GM21526 (cell line): Measurements from ENCODE around the gene ITGB1BP2.
"Not testable (repeated sequence)": the region's sequence is repeated elsewhere in the genome, so short reads cannot be mapped to it uniquely, and the experiment has no call there.

Experiments
- ATAC-seq: cut with Tn5 transposase; IDR thresholded peaks from one replicate; pipeline ENCODE4 v1.9.1; 2021; ENCODE audit warnings: moderate library complexity; ENCODE audit not compliant: unreplicated experiment, low FRiP score

ITGB1BP2 gene

DNA sequence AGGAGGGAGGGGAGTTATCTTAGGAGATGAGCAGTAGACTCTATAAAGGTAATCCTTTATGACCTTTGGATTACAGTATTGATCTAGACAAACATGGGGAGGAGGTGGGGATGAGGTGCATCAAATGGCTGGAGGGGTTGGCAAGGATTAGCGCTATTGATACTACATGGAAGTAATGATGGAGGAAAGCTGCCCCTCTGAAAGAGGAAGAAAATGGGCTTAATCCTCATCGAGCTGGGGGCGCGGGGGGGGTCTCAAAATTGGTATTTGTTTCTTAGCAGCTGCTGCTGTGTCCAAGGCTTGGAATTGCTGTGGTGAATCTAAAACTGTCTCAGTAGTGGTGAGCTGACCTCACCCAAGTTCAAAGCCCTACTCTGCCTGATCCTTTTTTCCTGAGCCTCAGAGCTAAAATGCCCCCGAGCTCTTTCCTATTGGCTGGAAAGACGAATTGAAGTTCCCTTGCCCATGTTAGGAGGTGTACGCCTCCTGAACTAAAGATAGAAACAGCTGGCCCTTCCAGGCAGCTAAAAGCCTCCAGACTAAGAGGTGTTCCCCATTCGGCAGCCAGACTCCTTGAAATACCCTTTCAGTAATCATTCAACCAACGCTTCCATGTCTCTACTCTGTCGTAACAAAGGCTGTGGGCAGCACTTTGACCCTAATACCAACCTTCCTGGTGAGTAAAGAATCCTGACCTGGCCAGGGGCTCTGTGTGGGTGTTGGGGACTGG lies at the start of gene ITGB1BP2:
Gene ITGB1BP2, plus strand, starts transcription at position 556 of the 730 bp plus-strand sequence. Its CDS starts 57 bp downstream, at position 613.
- no peak for ATAC-seq

DNA sequence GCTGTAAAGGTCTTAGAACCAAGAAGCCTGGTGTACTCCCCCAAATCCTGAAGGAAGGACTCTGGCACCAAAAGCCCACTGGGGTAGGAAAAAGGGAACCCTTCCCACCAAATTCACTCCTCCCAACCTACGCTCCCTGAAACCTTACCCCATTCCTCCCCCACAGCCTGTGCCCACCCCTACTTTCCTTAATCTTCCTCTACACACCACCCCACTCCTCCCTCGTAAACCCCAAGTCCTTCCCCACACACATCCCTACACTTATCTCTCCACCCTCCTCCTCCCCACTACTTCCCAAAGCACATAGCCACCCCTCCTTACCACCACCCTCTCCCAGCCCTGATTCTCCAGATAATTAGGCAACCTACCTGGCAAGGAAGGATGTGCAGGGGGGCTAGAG lies 49.3 kb upstream of the ITGB1BP2 start:
- ATAC-seq, result no peak

DNA sequence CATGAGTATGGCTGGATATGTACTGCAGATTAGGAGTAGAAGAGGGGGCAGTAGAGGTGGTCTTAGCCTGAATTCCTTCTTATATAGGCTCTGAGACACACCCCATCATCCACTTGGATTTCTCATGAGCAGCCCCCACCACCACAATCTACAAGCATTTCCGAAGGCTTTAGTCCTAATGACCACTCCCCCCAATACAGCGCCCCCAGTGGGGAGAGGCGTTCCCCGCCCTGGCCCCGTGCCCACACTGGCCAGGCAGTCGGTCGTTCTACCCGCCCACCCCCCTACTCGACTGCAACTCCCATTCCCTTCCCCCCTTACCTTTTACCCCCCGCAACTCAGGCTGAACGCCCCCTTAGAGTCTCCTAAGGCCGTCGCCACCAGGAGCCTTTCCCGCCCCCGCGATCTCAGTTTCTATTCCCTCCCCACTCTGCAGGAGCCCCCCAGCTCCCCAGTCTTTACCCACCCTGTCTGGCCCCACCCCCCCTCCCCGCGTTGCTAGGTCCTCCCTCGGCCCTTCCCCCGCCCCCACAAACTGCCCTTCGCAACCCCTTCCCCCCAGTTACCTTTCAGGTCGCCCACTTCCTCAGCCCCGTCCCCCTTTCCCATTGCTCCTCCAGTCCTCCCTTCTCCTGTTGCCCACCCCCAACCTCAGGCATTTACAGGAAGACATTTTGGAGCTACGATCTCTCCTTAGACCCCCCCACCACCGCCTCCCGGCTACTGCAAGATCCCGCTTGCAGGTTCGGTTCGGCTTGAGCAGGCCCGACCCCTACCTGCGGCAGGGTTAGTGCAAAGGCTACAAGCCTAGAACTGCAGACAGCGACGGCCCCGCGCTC lies 48.1 kb upstream of the ITGB1BP2 start:
- no peak for ATAC-seq

DNA sequence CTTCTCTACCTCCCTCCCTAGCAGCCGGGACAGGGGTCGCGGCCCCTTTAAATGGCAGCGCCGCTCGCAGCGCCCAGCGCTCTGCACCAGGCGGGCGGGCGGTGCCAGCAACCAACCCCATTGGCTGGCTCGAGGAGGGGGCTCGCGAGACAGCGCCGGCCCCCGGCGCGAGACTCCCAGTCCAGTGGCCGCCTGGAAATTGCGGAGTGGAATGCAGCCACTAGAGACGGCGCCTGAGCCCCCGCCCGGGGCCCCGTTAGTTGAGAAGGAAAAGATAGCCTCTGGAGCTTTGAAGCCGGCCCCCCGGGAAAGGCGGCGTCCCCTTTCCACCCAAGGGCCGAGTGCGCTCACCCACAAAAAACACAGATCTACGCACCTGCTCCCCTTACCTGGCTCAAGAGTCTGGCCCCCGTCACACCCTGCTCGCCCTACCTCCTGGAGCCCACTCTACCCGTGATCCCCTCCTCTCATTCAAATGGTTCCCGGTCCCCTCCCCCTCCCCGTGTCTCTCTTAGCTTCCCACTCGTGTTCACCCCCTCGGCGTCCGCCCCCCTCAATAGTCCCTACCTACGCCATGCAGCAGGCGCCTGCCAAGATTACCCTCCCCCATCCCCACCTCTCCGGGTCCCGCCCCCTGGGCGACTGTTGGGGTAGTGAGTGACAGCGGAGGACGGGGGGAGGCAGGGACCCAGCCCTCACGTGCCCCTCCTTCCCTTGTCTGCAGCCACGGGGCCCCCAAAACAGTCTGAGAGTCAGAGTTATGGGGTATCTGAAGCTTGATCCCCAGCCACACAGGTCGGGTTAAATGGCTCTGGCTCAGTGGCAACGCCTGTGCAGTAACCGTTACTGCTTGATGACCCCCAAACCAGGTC lies 47.2 kb upstream of the ITGB1BP2 start, which contains the start of gene ZMYM3:
Gene ZMYM3, minus strand, starts transcription at position 49 of the 872 bp plus-strand sequence. CDS start 885 bp downstream, outside the sequence.
- ATAC-seq, result peak; percentile 77

DNA sequence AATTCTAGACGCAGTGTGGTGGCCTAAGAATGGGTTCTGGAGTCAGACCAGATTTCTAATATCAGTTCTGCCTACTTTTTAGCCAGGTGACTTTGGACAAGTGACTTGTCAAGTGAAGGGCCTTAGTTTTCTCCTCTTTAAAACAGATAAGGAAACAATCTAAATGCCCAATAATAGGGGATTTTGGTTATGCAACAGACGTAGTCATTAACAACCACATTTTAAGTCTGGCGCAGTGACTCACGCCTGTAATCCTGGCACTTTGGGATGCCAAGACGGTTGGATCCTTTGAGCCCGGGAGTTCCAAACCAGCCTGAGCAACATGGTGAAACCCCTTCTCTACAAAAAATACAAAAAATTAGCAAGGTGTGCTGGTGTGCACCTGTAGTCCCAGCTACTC lies 45.5 kb upstream of the ITGB1BP2 start:
- no peak for ATAC-seq

DNA sequence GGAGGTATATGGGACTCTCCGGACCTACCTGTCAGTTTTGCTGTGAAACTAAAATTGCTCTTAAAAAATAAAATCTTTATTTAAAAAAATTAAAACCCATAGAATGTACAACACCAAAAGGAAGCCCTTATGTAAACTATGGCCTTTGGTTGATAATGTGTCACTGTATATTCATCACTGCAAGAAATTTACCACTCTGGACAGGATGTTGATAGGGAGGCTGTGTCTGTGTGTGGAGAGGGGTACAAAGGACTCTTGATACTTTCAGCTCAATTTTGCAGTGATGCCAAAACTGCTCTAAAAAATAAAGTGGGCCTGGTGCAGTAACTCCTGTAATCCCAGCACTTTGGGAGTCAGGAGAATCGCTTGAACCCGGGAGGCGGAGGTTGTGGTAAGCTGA lies 44.7 kb upstream of the ITGB1BP2 start:
- ATAC-seq, result no peak

DNA sequence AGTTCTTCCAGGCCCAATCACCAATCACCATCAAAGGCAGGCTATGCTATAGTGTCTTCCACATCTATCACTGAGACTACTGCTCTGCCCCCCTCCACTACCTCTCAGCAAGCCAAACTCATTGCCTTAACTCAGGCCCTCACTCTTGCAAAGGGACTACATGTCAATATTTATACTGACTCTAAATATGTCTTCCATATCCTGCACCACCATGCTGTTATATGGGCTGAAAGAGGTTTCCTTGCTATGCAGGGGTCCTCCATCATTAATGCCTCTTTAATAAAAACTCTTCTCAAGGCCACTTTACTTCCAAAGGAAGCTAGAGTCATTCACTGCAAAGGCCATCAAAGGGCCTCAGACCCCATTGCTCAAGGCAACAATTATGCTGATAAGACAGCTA lies 32.9 kb upstream of the ITGB1BP2 start:
- ATAC-seq, result not testable (repeated sequence)

DNA sequence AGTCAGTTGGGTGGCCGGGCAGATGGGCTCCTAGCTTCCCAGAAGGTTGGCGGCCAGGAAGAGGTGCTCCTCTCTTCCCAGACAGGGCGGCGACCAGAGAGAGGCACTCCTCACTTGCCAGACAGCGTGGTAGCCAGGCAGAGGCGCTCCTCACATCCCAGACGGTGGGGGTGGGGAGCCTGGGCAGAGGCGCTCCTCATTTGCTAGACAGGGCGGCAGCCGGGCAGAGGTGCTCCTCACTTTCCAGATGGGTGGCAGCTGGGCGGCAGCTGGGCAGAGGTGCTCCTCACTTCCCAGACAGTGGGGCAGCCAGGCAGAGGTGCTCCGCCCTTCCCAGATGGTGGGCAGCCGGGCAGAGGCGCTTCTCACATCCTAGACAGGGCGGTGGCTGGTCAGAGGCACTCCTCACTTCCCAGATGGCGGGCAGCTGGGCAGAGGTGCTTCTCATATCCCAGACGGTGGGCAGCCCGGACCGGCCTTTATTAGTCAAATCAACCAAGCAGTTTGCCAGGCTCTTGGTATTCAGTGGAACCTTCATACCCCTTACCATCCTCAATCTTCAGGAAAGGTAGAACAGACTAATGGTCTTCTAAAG lies 31.7 kb upstream of the ITGB1BP2 start:
- ATAC-seq, result no peak

DNA sequence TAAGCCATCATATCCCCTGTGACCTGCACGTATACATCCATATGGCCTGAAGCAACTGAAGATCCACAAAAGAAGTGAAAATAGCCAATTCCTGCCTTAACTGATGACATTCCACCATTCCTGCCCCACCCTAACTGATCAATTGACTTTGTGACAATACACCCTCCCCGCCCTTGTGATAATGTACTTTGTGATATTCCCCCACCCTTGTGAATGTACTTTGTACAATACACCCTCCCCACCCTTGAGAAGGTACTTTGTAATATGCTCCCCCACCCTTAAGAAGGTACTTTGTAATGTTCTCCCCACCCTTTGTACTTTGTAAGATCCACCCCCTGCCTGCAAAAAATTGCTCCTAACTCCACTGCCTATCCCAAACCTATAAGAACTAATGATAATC lies 29.2 kb upstream of the ITGB1BP2 start:
- not testable (repeated sequence) for ATAC-seq

DNA sequence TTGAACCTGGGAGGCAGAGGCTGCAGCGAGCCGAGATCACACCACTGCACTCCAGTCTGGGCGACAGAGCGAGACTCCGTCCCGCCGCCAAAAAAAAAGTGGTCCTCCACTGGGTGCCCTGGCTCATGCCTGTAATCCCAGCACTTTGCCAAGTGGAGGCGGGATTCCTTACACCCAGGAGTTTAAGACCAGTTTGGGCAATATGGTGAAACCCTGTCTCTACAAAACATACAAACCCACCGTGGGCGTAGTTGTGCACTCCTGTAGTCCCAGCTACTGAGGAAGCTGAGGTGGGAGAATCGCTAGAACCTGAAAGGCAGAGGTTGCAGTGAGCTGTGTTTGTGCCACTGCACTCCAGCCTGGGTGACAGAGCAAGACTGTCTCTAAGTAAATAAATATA lies 20.2 kb upstream of the ITGB1BP2 start:
- not testable (repeated sequence) for ATAC-seq

DNA sequence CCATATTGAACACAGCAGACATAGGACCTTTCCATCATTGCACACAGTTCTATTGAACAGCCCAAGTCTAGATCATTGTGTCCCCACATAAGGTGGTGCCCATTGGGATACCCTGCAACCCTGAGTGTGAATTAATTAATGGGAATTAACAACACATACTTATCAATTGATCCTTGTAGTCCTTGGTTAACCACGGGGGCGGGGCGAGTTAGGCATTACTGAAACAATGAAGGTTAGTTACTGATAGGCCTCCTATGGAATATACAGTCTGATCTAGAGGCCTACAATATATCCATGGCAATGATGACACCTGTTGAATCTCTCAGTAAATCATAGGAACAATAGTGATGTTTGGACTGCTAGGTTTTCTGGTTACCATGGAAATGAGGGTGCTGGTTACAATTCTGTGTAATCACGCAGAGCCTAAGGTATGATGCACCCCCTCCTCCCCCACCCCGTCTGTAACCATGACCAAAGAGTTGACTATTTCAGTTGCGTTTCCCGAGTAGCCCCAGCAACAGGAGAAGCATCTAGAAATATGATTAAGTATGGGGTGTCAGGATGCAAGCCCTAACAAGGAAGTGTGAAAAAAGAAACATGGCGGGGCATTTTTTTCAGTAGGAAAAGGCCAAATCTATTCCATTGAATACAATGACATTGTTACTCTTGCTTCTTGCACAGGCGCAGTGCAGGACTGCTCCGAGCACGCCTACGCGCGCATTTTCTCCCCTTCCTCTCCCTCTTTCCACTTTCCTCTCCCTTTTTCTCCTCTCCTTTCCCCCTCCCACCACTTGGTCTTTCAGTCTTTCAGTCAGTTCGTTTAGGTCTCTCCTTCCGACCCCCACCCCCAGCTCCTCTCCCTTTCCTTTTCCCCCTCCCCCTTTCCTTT lies 18.8 kb upstream of the ITGB1BP2 start:
- peak; percentile 21 for ATAC-seq

DNA sequence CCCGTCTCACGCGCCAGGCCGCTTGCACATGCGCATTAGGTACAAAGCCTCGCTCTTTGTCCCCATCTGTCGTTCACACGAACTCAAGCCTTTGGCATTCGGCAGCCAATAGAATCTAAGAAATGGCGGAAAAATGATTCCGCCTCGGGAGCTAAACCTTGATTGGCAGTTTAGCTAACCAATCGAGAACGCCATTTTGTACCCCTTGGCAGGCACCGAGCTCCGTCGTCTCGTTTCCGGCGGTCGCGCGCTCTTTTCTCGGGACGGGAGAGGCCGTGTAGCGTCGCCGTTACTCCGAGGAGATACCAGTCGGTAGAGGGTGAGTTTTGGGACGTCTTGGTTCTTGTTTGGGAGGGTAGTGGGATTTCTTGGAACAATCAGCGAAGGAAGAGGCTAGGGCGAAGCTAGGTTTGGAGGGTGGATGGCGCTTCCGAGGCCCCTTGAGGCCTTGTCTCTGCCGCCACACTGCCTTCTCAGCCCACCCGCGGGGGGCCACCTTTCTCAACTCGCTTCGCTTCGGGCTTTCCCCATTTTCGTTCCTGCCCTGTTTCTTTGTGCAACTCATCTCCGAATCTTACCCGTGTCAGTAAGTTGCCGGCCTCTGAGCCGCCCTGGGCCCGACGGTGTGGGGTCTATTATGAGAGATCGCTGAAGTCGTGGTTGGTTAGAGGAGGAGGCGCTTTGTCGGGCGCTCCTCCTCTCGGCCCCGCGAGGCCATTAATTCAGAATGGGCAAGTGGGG lies 18.0 kb upstream of the ITGB1BP2 start, which contains the start of gene NONO:
Gene NONO, plus strand, starts transcription at position 233 of the 741 bp plus-strand sequence. CDS start 7,003 bp downstream, outside the sequence.
- peak; percentile 71 for ATAC-seq

DNA sequence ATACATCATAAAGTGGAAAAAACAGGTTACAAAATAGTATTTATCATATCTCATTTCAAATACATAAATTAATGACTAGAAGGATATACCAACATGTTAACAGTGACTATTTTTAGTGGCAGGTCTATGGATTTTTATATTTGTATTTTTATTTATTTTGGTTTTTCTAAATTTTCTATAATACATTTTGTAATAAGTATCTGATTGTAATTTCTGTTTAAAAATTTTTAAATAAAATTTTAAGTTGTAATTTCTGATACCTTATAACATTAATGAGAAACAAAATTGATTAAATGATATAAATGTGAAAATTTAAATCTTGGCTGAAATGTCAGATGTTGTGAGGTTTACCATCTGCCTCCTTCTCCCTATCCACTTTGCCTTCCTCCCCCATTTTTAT lies 15.6 kb upstream of the ITGB1BP2 start:
- ATAC-seq, result no peak

DNA sequence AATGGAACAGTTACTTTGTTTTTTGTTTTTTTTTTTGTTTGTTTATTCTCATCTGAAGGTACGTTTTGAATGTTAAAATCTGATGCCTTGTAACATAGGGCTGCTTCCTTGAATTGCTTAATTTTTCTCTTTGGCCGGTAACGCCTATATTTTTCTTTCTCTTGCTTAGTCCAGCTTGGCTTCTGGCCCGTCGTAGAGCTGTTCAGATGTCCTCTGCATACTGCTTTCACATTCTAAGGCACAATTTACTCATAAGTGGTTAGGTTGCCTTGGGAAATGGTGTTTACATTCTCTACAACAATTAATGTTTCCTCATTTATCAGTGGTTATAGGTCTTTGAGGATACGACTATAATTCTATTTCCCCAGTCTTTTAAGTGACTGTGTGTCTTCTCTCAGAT lies 10.2 kb upstream of the ITGB1BP2 start:
- no peak for ATAC-seq

DNA sequence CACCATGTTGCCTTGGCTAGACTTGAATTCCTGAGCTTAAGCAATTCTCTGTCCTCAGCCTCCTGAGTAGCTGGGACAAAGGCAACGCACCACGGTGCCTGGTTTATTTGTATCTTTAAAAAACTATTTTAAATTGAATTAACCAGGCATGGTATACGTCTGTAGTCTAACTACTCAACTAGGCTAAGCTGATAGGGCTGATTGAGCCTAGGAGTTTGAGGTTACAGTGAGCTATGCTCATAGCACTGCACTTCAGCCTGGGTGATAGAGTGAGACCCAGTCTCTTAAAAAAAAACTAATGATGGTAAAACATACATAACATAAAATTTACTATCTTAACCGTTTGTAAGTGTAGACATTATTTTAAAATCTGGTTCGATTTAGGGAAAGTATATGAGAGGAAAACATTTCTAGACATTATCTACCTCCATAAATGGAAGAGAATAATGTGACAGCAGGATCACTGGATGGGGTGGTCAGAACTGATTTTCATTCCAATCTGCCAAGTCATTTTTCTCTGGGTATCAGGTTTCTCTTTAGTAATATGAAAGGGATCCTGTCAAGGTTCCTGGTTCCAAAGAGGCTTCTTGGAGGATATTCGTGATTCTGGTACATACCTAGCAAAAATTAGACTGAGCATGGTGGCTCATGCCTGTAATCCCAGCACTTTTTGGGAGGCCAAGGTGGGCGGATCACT lies 8.7 kb upstream of the ITGB1BP2 start:
- ATAC-seq, result no peak

DNA sequence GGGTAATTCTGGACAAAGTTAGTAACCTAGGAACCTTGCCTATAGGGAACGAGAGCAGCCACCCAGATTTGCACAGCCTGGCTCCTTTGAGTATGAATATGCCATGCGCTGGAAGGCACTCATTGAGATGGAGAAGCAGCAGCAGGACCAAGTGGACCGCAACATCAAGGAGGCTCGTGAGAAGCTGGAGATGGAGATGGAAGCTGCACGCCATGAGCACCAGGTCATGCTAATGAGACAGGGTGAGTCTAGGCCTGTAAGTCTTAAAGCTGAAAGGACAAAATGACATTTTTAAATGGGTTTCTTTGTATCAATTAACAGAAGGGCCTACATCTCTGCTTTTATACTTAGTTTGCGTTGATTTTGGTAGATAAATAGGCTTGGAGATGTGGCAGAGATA lies 4.7 kb upstream of the ITGB1BP2 start:
- no peak for ATAC-seq

DNA sequence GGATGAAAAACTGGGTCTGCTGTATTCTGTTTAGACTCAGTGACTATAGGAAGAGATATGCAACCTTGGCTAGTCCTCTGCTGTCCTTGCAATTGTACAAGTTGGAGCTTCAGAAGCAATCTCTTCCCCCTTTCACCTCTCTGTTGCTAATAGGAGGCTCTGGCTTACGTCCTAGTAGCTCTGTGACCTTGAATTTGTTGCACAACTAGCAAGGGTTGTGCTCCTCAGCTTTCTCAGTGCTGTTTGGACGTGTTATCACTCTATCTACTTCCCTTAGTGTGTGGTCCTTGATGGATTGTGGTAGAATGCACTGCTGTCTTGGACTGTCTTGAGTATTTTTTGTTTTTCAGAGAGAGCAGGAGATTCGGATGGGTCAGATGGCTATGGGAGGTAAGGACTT lies 3.4 kb upstream of the ITGB1BP2 start:
- no peak for ATAC-seq

DNA sequence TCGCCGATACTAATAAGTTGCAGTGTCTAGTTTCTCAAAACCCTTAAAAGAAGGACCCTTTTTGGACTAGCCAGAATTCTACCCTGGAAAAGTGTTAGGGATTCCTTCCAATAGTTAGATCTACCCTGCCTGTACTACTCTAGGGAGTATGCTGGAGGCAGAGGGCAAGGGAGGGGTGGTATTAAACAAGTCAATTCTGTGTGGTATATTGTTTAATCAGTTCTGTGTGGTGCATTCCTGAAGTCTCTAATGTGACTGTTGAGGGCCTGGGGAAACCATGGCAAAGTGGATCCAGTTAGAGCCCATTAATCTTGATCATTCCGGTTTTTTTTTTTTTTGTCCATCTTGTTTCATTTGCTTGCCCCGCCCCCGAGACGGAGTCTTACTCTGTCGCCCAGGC lies 1.5 kb upstream of the ITGB1BP2 start:
- not testable (repeated sequence) for ATAC-seq
